ENCODE results near the gene ATP6AP2.

The ATP6AP2 gene

GRCh38 chrX:40646489-40647306 is 65.9 kb downstream of the ATP6AP2 start:
- peak; percentile 39 for DNase-seq

GRCh38 chrX:40647307-40648197 is 66.8 kb downstream of the ATP6AP2 start, which contains the start of gene CXorf38:
TSS of gene CXorf38 (minus strand) at chrX:40647561. CDS start at chrX:40647520, 41 bp downstream.
- peak; percentile 95 for DNase-seq

- DNase-seq = peak; percentile 55
Observed at GRCh38 chrX:40651620-40652223, 71.0 kb downstream of the ATP6AP2 start.

- no peak for DNase-seq
Observed at GRCh38 chrX:40652664-40653063, 71.9 kb downstream of the ATP6AP2 start.

- no peak for DNase-seq
Observed at GRCh38 chrX:40653535-40653934, 72.8 kb downstream of the ATP6AP2 start.

Measured in right hindlimb (tissue), 1 donor.